Thyroid gland (tissue), 4 donors: Measurements from ENCODE around the gene GALNT2.

ENCODE experiments used
- CTCF ChIP-seq, 6 experiments: fragments of 200-600 bp in 3 of 6; fragments of 450-650 bp in 3 of 6; sonication (generic) in 3 of 6; IDR thresholded peaks; one replicate each; pipeline ENCODE4 v1.5.1; 2016 to 2019; ENCODE audit warnings: antibody characterized with exemption in 6 of 6, mild to moderate bottlenecking in 2 of 6, inconsistent platforms in 1 of 6, moderate library complexity in 1 of 6
- POLR2A ChIP-seq, 2 donors: fragments of 450-650 bp; IDR thresholded peaks; one replicate each; pipeline ENCODE4 v1.6.1; 2017; ENCODE audit warnings: antibody characterized with exemption in 2 of 2, mild to moderate bottlenecking in 2 of 2, moderate library complexity in 1 of 2

GRCh38 chr1:230128569-230129285 is 61.7 kb downstream of the GALNT2 start:
- TF ChIP-seq CTCF (IDR thresholded peaks at IDR 0.05) (no peak), POLR2A (IDR thresholded peaks at IDR 0.05) (no peak)
